VCaP (cell line): ENCODE data around the gene HS3ST6.
"Not testable (repeated sequence)": the region's sequence is repeated elsewhere in the genome, so short reads cannot be mapped to it uniquely, and the experiment has no call there.

Experiments
- H3K27ac ChIP-seq: fragments of 450-650 bp; 2 replicates; pipeline ENCODE4 v1.5.1; 2017
- TF ChIP-seq, protein P1 (sequence below): fragments of 450-650 bp; conservative IDR thresholded peaks from 2 replicates; pipeline ENCODE4 v1.5.1; 2017; ENCODE audit warnings: mild to moderate bottlenecking, moderate library complexity

The HS3ST6 gene

DNA sequence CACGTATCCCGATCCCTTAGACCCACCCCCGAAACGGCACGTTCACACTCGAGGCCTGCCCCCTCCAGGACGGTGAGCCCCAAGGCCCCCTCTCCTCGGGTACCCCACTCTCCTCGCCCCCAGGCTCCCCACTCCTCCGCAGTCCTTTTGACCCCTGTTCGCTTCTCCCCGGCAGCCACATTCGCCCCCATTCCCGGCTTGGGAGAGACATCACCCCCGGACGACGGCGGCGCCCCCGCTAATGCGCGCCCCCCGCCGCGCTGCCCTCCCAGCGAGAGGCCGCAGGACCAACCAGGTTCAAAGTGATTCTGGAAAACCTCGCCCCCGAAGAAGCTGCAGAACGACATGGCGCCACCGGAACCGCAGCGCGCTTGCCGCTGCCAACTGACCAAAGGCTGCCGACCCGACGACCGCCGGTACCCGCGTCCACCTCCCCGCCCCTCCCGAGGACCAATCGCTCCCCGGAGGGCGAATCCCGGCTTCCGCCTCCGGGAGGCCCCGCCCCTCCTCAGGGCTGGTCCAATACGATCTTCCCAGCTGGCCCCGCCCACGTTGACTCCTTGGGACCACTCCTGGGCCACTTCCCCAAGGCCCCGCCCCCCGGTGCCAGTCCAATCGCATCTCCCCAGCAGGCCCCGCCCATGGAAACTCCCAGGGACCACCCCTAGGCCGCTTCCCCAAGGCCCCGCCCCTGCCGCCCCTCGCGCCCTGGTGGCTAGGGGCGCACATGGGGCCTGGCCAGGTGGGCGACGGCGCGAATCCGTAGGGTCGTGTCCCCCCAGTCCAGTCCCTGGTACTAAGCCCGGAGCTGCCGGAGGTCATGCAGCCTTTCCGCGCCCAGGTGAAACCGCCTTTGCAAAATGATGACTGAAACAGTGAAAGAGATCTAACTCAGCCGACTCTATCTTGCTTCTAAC is 24.9 kb upstream of the HS3ST6 start, which contains the start of gene MSRB1:
TSS of gene MSRB1 (minus strand) at position 390 of the 917 bp plus-strand sequence. CDS start at position 347, 43 bp downstream.
- H3K27ac ChIP-seq = peak within 1 kb of the TSS; percentile 65
- TF ChIP-seq, protein P1, sequence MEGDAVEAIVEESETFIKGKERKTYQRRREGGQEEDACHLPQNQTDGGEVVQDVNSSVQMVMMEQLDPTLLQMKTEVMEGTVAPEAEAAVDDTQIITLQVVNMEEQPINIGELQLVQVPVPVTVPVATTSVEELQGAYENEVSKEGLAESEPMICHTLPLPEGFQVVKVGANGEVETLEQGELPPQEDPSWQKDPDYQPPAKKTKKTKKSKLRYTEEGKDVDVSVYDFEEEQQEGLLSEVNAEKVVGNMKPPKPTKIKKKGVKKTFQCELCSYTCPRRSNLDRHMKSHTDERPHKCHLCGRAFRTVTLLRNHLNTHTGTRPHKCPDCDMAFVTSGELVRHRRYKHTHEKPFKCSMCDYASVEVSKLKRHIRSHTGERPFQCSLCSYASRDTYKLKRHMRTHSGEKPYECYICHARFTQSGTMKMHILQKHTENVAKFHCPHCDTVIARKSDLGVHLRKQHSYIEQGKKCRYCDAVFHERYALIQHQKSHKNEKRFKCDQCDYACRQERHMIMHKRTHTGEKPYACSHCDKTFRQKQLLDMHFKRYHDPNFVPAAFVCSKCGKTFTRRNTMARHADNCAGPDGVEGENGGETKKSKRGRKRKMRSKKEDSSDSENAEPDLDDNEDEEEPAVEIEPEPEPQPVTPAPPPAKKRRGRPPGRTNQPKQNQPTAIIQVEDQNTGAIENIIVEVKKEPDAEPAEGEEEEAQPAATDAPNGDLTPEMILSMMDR = no peak

DNA sequence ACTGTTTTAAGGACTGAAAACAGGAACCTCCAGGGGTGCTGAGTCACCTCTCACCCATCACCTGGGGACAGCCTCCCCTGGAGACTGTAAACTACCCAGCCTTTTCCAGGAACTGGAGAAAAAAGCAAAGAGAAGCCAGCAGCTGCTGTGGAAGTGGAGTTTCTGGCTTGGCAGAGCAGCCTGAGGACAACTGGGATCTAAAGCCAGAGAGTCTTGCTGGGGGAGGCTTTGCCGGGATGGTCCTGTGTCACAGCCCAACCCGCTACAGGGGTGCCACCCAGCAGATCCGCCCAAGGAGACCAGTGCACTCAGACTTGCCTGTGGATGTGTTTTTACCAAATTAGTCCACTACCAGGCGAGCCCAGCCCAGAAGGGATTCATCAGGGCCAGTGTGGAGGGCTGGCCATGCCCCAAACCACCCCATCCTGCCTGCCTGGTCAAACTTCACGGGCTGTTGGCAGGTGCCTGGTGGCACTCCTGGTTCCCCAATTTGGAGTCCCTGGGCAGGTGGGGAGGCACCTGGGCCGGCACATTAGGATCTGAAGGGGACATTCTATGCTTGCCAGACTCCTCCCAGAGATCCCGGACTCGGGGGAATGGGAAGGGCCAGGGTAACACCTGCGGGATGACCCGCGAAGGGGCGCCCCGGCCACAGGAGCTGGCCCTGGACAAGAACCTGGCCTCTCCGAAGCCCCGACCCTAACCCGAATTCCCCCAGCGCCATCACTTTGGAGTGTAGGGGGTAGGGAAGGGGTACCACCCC is 24.0 kb upstream of the HS3ST6 start:
- peak overlapping the region; percentile 65; the same call in 1 of the 2 replicates for H3K27ac ChIP-seq
- TF ChIP-seq, protein P1 = no peak

DNA sequence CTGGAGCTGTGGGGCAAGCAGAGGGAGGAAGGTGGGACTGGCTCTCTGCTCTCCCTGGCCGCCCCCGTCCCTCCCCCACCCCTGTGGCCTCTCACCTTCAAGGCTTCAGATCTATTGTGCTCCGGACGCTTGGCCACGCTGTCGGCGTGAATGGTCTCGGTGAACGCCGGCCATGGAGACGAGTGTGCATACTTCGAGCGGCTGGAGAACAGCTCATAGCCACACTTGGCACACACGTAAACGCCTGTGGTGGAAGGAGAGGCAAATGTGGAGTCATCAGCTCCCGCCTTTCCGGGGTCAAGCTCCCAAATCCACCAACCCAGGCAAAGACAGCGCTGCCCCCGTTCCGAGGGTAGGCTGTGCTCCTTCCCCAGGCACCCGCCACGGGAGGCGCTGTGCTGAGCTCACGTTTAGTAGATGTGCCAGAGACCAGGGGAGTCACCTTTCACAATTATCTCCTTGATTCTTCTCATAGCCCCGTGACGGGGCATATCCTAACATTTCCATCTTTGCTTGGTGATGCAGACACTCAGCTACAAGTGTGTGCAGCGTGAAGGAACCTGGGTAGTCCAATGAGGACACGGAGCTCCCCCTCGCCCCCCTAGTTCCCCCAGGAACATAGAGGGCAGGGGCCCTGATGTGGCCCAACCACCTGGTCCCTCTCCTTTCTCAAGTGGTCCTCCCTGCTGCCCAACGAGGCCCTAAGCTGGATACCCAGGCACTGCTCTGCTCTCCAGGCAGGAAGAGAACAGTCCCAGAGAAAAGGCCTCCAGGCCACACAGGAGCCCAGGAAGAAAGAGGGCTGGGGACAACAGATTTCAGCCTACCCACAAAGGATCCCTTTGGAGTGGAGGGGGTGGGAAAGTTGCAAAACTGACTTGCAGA is 23.2 kb upstream of the HS3ST6 start:
- no peak overlapping the region for H3K27ac ChIP-seq
- TF ChIP-seq, protein P1 = no peak

DNA sequence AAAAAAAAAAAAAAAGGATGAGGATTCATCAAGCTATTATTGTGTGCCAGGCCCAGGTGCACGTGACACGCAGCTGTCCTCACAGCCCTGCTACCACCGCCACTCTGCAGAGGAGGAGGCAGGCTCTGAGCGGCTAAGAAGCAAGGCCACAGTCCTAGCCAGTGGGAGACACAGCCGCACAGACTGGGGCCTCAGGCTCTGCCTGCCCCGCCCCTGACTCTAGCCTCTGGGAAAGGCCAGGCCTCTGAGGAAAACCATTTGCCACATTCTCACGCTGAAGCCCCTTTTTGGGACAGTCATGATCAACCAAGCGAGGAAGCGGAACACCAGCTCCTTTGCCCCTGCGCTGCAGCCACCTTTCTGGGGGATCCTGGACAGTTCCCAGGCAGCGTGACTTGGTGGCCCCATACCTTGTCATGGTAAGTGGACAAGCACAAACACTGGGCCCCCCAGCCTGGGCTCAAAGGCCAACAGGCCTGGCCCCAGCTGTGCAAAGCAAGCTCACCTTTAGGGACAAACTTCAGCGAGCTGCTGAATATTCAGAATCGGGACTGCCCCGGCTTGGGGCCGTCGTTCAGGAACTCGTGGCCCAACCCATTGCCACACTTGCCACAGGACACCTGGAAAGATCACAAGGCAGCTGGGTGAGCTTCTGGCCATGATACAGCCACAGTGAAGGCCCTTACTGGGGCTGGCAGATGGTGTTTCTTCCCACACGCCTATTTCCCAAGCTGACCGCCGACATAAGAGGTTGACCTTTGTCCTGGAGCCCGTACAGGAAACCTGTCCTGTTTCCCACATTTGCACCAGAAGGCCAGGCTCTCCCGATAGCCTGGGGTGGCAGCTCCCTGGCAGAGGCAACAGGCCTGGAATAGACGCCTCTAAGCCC is 22.3 kb upstream of the HS3ST6 start:
- TF ChIP-seq, protein P1 = no peak
- no peak overlapping the region for H3K27ac ChIP-seq

DNA sequence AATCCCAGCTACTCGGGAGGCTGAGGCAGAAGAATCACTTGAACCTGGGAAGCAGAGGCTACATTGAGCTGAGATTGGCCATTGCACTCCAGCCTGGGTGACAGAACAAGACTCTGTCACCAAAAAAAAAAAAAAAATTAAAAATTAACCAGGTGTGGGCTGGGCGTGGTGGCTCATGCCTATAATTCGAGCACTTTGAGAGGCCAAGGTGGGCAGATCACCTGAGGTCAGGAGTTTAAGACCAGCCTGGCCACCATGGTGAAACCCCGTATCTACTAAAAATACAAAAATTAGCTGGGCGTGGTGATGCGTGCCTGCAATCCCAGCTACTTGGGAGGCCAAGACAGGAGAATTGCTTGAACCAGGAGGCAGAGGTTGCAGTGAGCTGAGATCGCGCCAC is 21.6 kb upstream of the HS3ST6 start:
- not testable (repeated sequence) for H3K27ac ChIP-seq

DNA sequence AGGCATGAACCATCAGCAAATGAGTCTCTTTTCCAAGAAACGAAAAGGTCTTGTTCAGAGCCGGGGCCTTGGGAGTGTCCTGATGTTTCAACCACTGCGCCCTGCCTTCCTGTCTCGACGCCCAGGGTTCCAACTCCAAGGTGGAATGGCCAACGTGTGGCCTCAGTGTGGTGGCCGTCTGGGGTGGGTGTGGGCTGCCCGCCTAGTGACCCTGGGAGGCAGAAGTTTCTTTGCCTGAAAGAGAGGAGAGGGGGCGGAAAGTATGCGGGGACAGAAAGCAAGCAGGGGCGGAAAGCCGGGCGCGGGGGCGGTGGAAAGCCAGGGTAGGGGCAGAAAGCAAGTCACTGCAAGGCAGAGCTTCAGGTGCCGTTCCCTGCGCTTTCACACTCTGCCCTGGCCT is 20.7 kb upstream of the HS3ST6 start:
- TF ChIP-seq, protein P1 = no peak
- H3K27ac ChIP-seq = no peak overlapping the region

DNA sequence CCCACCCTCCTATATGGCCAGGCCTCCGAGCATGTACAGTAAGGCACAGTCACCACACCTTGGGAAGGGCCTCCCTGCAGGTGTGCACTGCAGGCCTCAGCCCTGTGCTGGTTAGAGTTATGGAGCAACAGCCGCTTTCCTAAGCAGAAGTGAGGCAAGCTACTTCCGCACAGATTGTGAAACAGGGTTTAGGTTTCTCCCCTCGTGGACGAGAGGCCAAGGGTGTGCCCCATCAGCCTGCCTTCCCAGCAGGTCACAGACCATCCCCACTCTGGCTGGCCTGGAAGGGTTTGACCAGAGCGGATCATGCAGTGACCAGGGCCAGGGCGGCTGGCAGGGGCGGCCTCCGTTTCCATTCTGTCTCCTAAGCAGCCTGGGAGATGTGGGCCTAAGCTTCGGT is 20.1 kb upstream of the HS3ST6 start:
- TF ChIP-seq, protein P1 = no peak

More for the DNA sequence above, 20.1 kb upstream of the HS3ST6 start:
- H3K27ac ChIP-seq = no peak overlapping the region
